ENCODE data around the gene NOTUM.

NOTUM gene

GRCh38 chr17:81999976-82000802 lies 39.2 kb upstream of the NOTUM start:
- H3K27ac ChIP-seq, result no peak overlapping the region
- no peak for TF ChIP-seq ZFX (IDR thresholded peaks at IDR 0.05; ENCODE audit: borderline replicate concordance)
- no peak for TF ChIP-seq CTCF (IDR thresholded peaks at IDR 0.05)

- TF ChIP-seq ZFX (IDR thresholded peaks at IDR 0.05; ENCODE audit: borderline replicate concordance) (no peak), CTCF (IDR thresholded peaks at IDR 0.05) (no peak)
Measured at GRCh38 chr17:81999587-81999975, 38.6 kb upstream of the NOTUM start.

GRCh38 chr17:81998691-81999438 lies 37.9 kb upstream of the NOTUM start:
- TF ChIP-seq ZFX (IDR thresholded peaks at IDR 0.05; ENCODE audit: borderline replicate concordance), result no peak
- no peak for TF ChIP-seq CTCF (IDR thresholded peaks at IDR 0.05)
- H3K27ac ChIP-seq, result no peak overlapping the region

More at GRCh38 chr17:81999587-81999975, 38.6 kb upstream of the NOTUM start:
- H3K27ac ChIP-seq, result no peak overlapping the region

GRCh38 chr17:81998212-81998611 lies 37.2 kb upstream of the NOTUM start:
- no peak for TF ChIP-seq ZFX (IDR thresholded peaks at IDR 0.05; ENCODE audit: borderline replicate concordance)
- TF ChIP-seq CTCF (IDR thresholded peaks at IDR 0.05), result no peak
- no peak overlapping the region for H3K27ac ChIP-seq

GRCh38 chr17:81996757-81997441 lies 35.9 kb upstream of the NOTUM start:
- no peak overlapping the region for H3K27ac ChIP-seq

GRCh38 chr17:81996232-81996756 lies 35.3 kb upstream of the NOTUM start:
- H3K27ac ChIP-seq, result no peak overlapping the region
- TF ChIP-seq CTCF (IDR thresholded peaks at IDR 0.05) (no peak), ZFX (IDR thresholded peaks at IDR 0.05; ENCODE audit: borderline replicate concordance) (no peak)

More at GRCh38 chr17:81996757-81997441, 35.9 kb upstream of the NOTUM start:
- TF ChIP-seq ZFX (IDR thresholded peaks at IDR 0.05; ENCODE audit: borderline replicate concordance), result no peak
- no peak for TF ChIP-seq CTCF (IDR thresholded peaks at IDR 0.05)

Data from 22Rv1 (cell line).